ENCODE results near the gene PI4KB.
"Not testable (repeated sequence)": the region's sequence is repeated elsewhere in the genome, so short reads cannot be mapped to it uniquely, and the experiment has no call there.

DNA sequence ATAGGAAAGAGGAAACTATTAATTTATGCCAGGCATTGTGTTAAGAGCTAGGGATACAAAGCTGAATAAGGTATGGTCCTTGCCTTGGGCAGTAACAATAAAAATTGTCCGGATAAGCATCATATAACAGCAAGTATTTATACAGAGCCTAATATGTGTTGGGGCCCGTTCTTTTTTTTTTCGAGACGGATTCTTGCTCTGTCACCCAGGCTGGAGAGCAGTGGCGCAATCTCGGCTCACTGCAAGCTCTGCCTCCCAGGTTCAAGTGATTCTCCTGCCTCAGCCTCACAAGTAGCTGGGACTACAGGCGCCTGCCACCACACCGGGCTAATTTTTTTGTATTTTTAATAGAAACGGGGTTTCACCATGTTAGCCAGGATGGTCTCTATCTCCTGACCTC lies 23.1 kb upstream of the PI4KB start:
- TF ChIP-seq, protein P1, sequence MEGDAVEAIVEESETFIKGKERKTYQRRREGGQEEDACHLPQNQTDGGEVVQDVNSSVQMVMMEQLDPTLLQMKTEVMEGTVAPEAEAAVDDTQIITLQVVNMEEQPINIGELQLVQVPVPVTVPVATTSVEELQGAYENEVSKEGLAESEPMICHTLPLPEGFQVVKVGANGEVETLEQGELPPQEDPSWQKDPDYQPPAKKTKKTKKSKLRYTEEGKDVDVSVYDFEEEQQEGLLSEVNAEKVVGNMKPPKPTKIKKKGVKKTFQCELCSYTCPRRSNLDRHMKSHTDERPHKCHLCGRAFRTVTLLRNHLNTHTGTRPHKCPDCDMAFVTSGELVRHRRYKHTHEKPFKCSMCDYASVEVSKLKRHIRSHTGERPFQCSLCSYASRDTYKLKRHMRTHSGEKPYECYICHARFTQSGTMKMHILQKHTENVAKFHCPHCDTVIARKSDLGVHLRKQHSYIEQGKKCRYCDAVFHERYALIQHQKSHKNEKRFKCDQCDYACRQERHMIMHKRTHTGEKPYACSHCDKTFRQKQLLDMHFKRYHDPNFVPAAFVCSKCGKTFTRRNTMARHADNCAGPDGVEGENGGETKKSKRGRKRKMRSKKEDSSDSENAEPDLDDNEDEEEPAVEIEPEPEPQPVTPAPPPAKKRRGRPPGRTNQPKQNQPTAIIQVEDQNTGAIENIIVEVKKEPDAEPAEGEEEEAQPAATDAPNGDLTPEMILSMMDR (conservative IDR thresholded peaks at IDR 0.05): not testable (repeated sequence)
- not testable (repeated sequence) for TF ChIP-seq ZFX (IDR thresholded peaks at IDR 0.05)
